Heart left ventricle (tissue), 13 donors: ENCODE data around the gene SMG5.

ENCODE experiments used
- CTCF ChIP-seq, 12 donors: fragments of 200-600 bp; sonication (generic) in 4 of 12; IDR thresholded peaks; one replicate each; pipeline versions ENCODE4 v1.5.0 to v1.8.0; 2018 to 2022; ENCODE audit warnings: antibody characterized with exemption in 12 of 12, mild to moderate bottlenecking in 5 of 12
- POLR2A ChIP-seq, 2 donors: fragments of 450-650 bp; IDR thresholded peaks; one replicate each; pipeline ENCODE4 v1.6.1; 2017; ENCODE audit warnings: antibody characterized with exemption in 2 of 2, mild to moderate bottlenecking in 2 of 2, moderate library complexity in 2 of 2
- donor health status: ischemic (EF 13 %, LVEDD 7.1; RV severe dilation, severe dysfunction).
- donor health status: DM: no; HTN: yes; CAD: no.
- donor health status: DM: no; HTN: no; CAD: no.
- donor health status: ischemic (EF 25% LVEDD 6.9; RV normal size, moderate dysfunction).
- donor health status: ischemic (EF 25% LVEDD 5.7; RV mildly dilated, moderate dysfunction).
- donor health status: ischemic (EF 35%, LVEDD 5.7; RV mildly dilated, moderate dysfunction).
- donor health status: nonischemic (EF 11% LVEDD 7.7; RV severe dilation, severe dysfunction).
- donor health status: DM: yes; HTN: yes; CAD: no.
- donor health status: PGD.
- donor health status: ischemic (EF 29% LVEDD 5.4; RV normal size, mild dysfunction).
- donor health status: nonischemic (EF 23%, LVEDD 6.1; RV moderate dilation, normal function).

- TF ChIP-seq CTCF (IDR thresholded peaks at IDR 0.05), result no peak
- no peak for TF ChIP-seq POLR2A (IDR thresholded peaks at IDR 0.05)
Observed at GRCh38 chr1:156251527-156251926, 31.1 kb downstream of the SMG5 start.
